HG03097 (cell line): ENCODE results near the gene MRGPRX2.

Source experiments
- ATAC-seq: cut with Tn5 transposase; IDR thresholded peaks from one replicate; pipeline ENCODE4 v1.9.1; 2021; ENCODE audit not compliant: unreplicated experiment, low FRiP score

The MRGPRX2 gene

GRCh38 chr11:19076744-19077589 is 16.4 kb upstream of the MRGPRX2 start:
- ATAC-seq: no peak

GRCh38 chr11:19075636-19076035 is 15.1 kb upstream of the MRGPRX2 start:
- no peak for ATAC-seq

- ATAC-seq: no peak
Measured at GRCh38 chr11:19073454-19074415, 13.2 kb upstream of the MRGPRX2 start.

- no peak for ATAC-seq
Measured at GRCh38 chr11:19072464-19072863, 11.9 kb upstream of the MRGPRX2 start.

- ATAC-seq: peak; percentile 92
Measured at GRCh38 chr11:19071255-19071654, 10.7 kb upstream of the MRGPRX2 start.

GRCh38 chr11:19059833-19060232 is 684 bp downstream of the MRGPRX2 start:
- no peak for ATAC-seq

- ATAC-seq: no peak
Measured at GRCh38 chr11:19055905-19056304, 4.6 kb downstream of the MRGPRX2 start.

- ATAC-seq: no peak
Measured at GRCh38 chr11:19055016-19055415, 5.5 kb downstream of the MRGPRX2 start.

GRCh38 chr11:19053909-19054308 is 6.6 kb downstream of the MRGPRX2 start:
- ATAC-seq: no peak

GRCh38 chr11:19050281-19050680 is 10.2 kb downstream of the MRGPRX2 start:
- ATAC-seq: no peak

GRCh38 chr11:19049351-19049750 is 11.2 kb downstream of the MRGPRX2 start:
- ATAC-seq: no peak

GRCh38 chr11:19040051-19040450 is 20.5 kb downstream of the MRGPRX2 start:
- ATAC-seq: no peak

- no peak for ATAC-seq
Measured at GRCh38 chr11:19039409-19039808, 21.1 kb downstream of the MRGPRX2 start.

- no peak for ATAC-seq
Measured at GRCh38 chr11:19032990-19033389, 27.5 kb downstream of the MRGPRX2 start.

- no peak for ATAC-seq
Measured at GRCh38 chr11:19027829-19028595, 32.5 kb downstream of the MRGPRX2 start.

- no peak for ATAC-seq
Measured at GRCh38 chr11:19026862-19027261, 33.7 kb downstream of the MRGPRX2 start.

- ATAC-seq: no peak
Measured at GRCh38 chr11:19025481-19026406, 34.8 kb downstream of the MRGPRX2 start.

GRCh38 chr11:19020831-19021230 is 39.7 kb downstream of the MRGPRX2 start:
- ATAC-seq: no peak

- ATAC-seq: no peak
Measured at GRCh38 chr11:19018901-19019300, 41.6 kb downstream of the MRGPRX2 start.
